Right lobe of liver (tissue), 6 donors: ENCODE data around the gene RAP1GDS1. TPM values are rescaled to one million over a fixed set of nuclear protein-coding genes. Genes with fewer than 3 reads are reported as not detected.
"Not testable (repeated sequence)": the region's sequence is repeated elsewhere in the genome, so short reads cannot be mapped to it uniquely, and the experiment has no call there.

Source experiments
- ATAC-seq, 4 donors: fragments of 200-7000 bp; cut with Tn5 transposase; one replicate each; pipeline ENCODE4 v1.9.1; 2020; ENCODE audit warnings: mild to moderate bottlenecking in 4 of 4, moderate library complexity in 4 of 4
- DNase-seq, 3 donors: peaks; one replicate each; pipeline ENCODE4 v3.0.0-alpha.2; 2020
- H3K27ac ChIP-seq, 3 donors: fragments of 200-600 bp; one replicate each; pipeline ENCODE4 v1.8.0; 2022
- H3K27me3 ChIP-seq, 2 donors: fragments of 200-600 bp; one replicate each; pipeline ENCODE4 v1.8.0; 2022
- H3K36me3 ChIP-seq, 4 donors: fragments of 200-600 bp; sonication (generic) in 1 of 4; one replicate each; pipeline versions ENCODE4 v1.5.1 to v1.8.0; 2017 to 2022; ENCODE audit warnings: control low read depth in 1 of 4
- H3K4me1 ChIP-seq, 4 donors: fragments of 200-600 bp; sonication (generic) in 1 of 4; one replicate each; pipeline versions ENCODE4 v1.5.1 to v1.8.0; 2017 to 2022; ENCODE audit warnings: control low read depth in 1 of 4
- H3K4me3 ChIP-seq, 3 donors: fragments of 200-600 bp; one replicate each; pipeline ENCODE4 v1.8.0; 2022
- H3K9me3 ChIP-seq, 4 donors: fragments of 200-600 bp; sonication (generic) in 1 of 4; one replicate each; pipeline versions ENCODE4 v1.5.1 to v1.8.0; 2017 to 2022; ENCODE audit warnings: control low read depth in 1 of 4
- CTCF ChIP-seq, 4 donors: fragments of 200-600 bp in 3 of 4; fragments of 450-650 bp in 1 of 4; IDR thresholded peaks; one replicate each; pipeline versions ENCODE4 v1.5.1 to v1.8.0; 2016 to 2022; ENCODE audit warnings: antibody characterized with exemption in 4 of 4, mild to moderate bottlenecking in 2 of 4
- POLR2A ChIP-seq: fragments of 450-650 bp; IDR thresholded peaks from one replicate; pipeline ENCODE4 v1.6.1; 2017; ENCODE audit warnings: antibody characterized with exemption, mild to moderate bottlenecking
- WGBS: methylation state at CpG from one replicate; pipeline ENCODE4 v1.1.6; 2018; ENCODE audit warnings: low coverage, low lambda C conversion rate; ENCODE audit not compliant: insufficient coverage; ENCODE audit errors: missing lambda C conversion rate; 5-methylcytosine and 5-hydroxymethylcytosine counted together
- intact Hi-C, 2 donors: fragments of 100-400 bp; cut with DNase I; formaldehyde crosslinking; loops; one replicate each; pipeline versions ENCODE4 v1.11.2 to v1.14.1; 2022
- total RNA-seq, 6 experiments: library from RNA; depleted of rRNA in 2 of 6; stranded (reverse); fragments of >200 nt in 2 of 6; fragmentation: NEBNext Ultra II Directional in 3 of 6; extraction: Animal tissue kit (Norgen Biotek cat#: 25700) in 3 of 6; gene quantifications; one replicate each; pipeline versions ENCODE4 v1.1.0 to v1.2.4, GENCODE V29; 2016 to 2023
- donor health status: DM: no; HTN: yes; CAD: no.
- donor health status: DM: no; HTN: no; CAD: no.
- donor health status: DM: no; HTN: no; CAD: no.
- donor health status: DM: no; HTN: yes; CAD: no.
- donor health status: DM: no; HTN: yes; CAD: no.

Gene RAP1GDS1
- total RNA-seq, 6 experiments from 2014 or later: 17.4 to 29.8 (median 20.9) TPM

GRCh38 chr4:98358630-98359248 is 97.6 kb downstream of the RAP1GDS1 start:
- no peak overlapping the region for H3K4me3 ChIP-seq
- 86% methylated on average over 2 of the region's 2 CpGs for WGBS
- intact Hi-C loops: no loop called here
- TF ChIP-seq POLR2A (no peak), CTCF (IDR thresholded peaks at IDR 0.05) (no peak)
- DNase-seq: no peak
- H3K4me1 ChIP-seq: no peaks in the 10 kb centered on the region
- ATAC-seq: no peak
- no peaks in the 10 kb centered on the region for H3K27me3 ChIP-seq
- no peaks in the 10 kb centered on the region for H3K9me3 ChIP-seq
- H3K27ac ChIP-seq: no peak overlapping the region
- H3K36me3 ChIP-seq: no peaks in the 10 kb centered on the region

- Histone ChIP-seq H3K9me3 (no peaks in the 10 kb centered on the region), H3K27me3 (no peaks in the 10 kb centered on the region), H3K4me1 (no peaks in the 10 kb centered on the region), H3K4me3 (no peak overlapping the region), H3K36me3 (no peaks in the 10 kb centered on the region), H3K27ac (no peak overlapping the region)
- WGBS: 87% methylated on average over 4 of the region's 4 CpGs
- intact Hi-C loops: no loop called here
- DNase-seq: no peak
- TF ChIP-seq POLR2A: no peak
- no peak for TF ChIP-seq CTCF (IDR thresholded peaks at IDR 0.05)
- no peak for ATAC-seq
Measured at GRCh38 chr4:98359646-98360045, 98.5 kb downstream of the RAP1GDS1 start.

- no peaks in the 10 kb centered on the region for H3K9me3 ChIP-seq
- ATAC-seq: no peak
Measured at GRCh38 chr4:98363431-98363830, 102.2 kb downstream of the RAP1GDS1 start.

GRCh38 chr4:98366275-98366674 is 105.1 kb downstream of the RAP1GDS1 start:
- H3K27ac ChIP-seq, H3K9me3 ChIP-seq, ATAC-seq, H3K4me3 ChIP-seq, intact Hi-C loops, DNase-seq, H3K27me3 ChIP-seq, H3K4me1 ChIP-seq, H3K36me3 ChIP-seq: not testable (repeated sequence)
- WGBS: 94% methylated on average over 2 of the region's 3 CpGs

More at GRCh38 chr4:98363431-98363830, 102.2 kb downstream of the RAP1GDS1 start:
- TF ChIP-seq POLR2A (no peak), CTCF (IDR thresholded peaks at IDR 0.05) (no peak)
- intact Hi-C loops: no loop called here
- H3K4me1 ChIP-seq: no peaks in the 10 kb centered on the region
- H3K27me3 ChIP-seq: no peaks in the 10 kb centered on the region
- DNase-seq: no peak
- H3K27ac ChIP-seq: no peak overlapping the region
- no peak overlapping the region for H3K4me3 ChIP-seq
- no peaks in the 10 kb centered on the region for H3K36me3 ChIP-seq

GRCh38 chr4:98368000-98368399 is 106.8 kb downstream of the RAP1GDS1 start:
- DNase-seq, H3K27ac ChIP-seq, intact Hi-C loops, H3K27me3 ChIP-seq, H3K4me3 ChIP-seq, H3K9me3 ChIP-seq, H3K36me3 ChIP-seq, H3K4me1 ChIP-seq, ATAC-seq: not testable (repeated sequence)
- WGBS: 90% methylated on average over 3 of the region's 3 CpGs

- intact Hi-C loops: no loop called here
- Histone ChIP-seq H3K4me1 (no peaks in the 10 kb centered on the region), H3K9me3 (no peaks in the 10 kb centered on the region), H3K4me3 (no peak overlapping the region), H3K27me3 (no peaks in the 10 kb centered on the region), H3K36me3 (no peaks in the 10 kb centered on the region), H3K27ac (no peak overlapping the region)
- WGBS: 100% methylated on average over 3 of the region's 3 CpGs
- no peak for DNase-seq
- no peak for ATAC-seq
- TF ChIP-seq POLR2A (no peak), CTCF (IDR thresholded peaks at IDR 0.05) (no peak)
Measured at GRCh38 chr4:98369322-98369721, 108.1 kb downstream of the RAP1GDS1 start.
